ENCODE measurements around the gene ICA1L.
"Not testable (repeated sequence)": the region's sequence is repeated elsewhere in the genome, so short reads cannot be mapped to it uniquely, and the experiment has no call there.

DNA sequence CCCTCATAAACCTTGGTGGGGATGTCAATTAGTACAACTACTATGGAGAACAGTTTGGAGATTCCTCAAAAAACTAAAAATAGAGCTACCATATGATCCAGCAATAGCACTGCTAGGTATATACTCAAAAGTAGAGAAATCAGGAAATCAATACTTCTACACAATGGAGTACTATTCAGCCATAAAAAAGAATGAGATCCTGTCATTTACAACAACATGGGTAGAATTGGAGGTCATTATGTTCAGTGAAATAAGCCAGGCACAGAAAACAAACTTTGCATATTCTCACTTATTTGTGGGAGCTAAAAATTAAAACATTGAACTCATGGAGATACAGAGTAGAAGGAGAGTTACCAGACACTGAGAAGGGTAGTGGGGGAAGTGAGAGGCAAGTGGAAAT is 33.9 kb upstream of the ICA1L start:
- TF ChIP-seq POLR2A, POLR2AphosphoS5 (IDR thresholded peaks at IDR 0.05; ENCODE audit: low read depth, low read length): not testable (repeated sequence)

Data from GM12892 (cell line).